K562 (cell line): ENCODE measurements around the gene SMAD7. TPM values are rescaled to one million over a fixed set of nuclear protein-coding genes. Genes with fewer than 3 reads are reported as not detected.
A peak's percentile ranks its signal among the peaks of the same experiment; 100 is the strongest.

Experiments
- ATF7 ChIP-seq: fragments of 450-650 bp; IDR thresholded peaks from 2 replicates; pipeline ENCODE4 v1.7.1; 2014; ENCODE audit warnings: mild to moderate bottlenecking, moderate library complexity
- CEBPG ChIP-seq, 3 experiments: fragments of 200-800 bp in 1 of 3; sonication (Bioruptor generic) in 1 of 3; sonication (generic) in 1 of 3; formaldehyde crosslinking in 1 of 3; IDR thresholded peaks in 2 of 3; conservative IDR thresholded peaks in 1 of 3; 2 replicates each; pipeline versions ENCODE4 v1.6.1 to v1.8.0; 2016 to 2022; ENCODE audit warnings: missing compliant biosample characterization in 2 of 3, missing genetic modification characterization in 2 of 3, mild to moderate bottlenecking in 1 of 3, missing genetic modification reagents in 1 of 3
- CHD1 ChIP-seq: fragments of 200-600 bp; sonication (generic); IDR thresholded peaks from one replicate; pipeline ENCODE4 v1.6.1; 2012; ENCODE audit warnings: mild to moderate bottlenecking, moderate library complexity, low read length, inconsistent platforms
- CLOCK ChIP-seq: fragments of 250-450 bp; sonication (Bioruptor Pico); IDR thresholded peaks from 2 replicates; pipeline ENCODE4 v1.4.0; 2020; ENCODE audit warnings: mild to moderate bottlenecking, moderate library complexity, borderline replicate concordance
- E2F8 ChIP-seq: fragments of 450-650 bp; IDR thresholded peaks from 2 replicates; pipeline ENCODE4 v1.7.1; 2018; ENCODE audit warnings: mild to moderate bottlenecking, low read depth; ENCODE audit not compliant: partially characterized antibody
- ELF4 ChIP-seq: fragments of 450-650 bp; formaldehyde crosslinking; IDR thresholded peaks from 2 replicates; pipeline ENCODE4 v1.4.0; 2022; ENCODE audit warnings: missing genetic modification characterization
- HDAC1 ChIP-seq, 2 experiments: fragments of 450-650 bp; IDR thresholded peaks; 2 replicates each; pipeline ENCODE4 v1.6.1; 2016 to 2017; ENCODE audit warnings: inconsistent platforms in 1 of 2, mild to moderate bottlenecking in 1 of 2, moderate library complexity in 1 of 2
- JUNB ChIP-seq: fragments of 450-650 bp; formaldehyde crosslinking; conservative IDR thresholded peaks from 2 replicates; pipeline ENCODE4 v1.4.0; 2020; ENCODE audit warnings: mild to moderate bottlenecking
- SNRNP70 ChIP-seq: fragments of 200-400 bp; formaldehyde crosslinking; optimal IDR thresholded peaks from 2 replicates; pipeline ENCODE3; 2017; ENCODE audit warnings: low read depth, low read length
- STAT6 ChIP-seq: sonication (generic); formaldehyde crosslinking; IDR thresholded peaks from 2 replicates; pipeline ENCODE4 v1.8.1; 2023; ENCODE audit warnings: mild to moderate bottlenecking, missing genetic modification reagents
- TAL1 ChIP-seq: fragments of 450-650 bp; IDR thresholded peaks from 2 replicates; pipeline ENCODE4 v1.6.1; 2016; ENCODE audit warnings: mild to moderate bottlenecking
- ZNF316 ChIP-seq: fragments of 450-650 bp; IDR thresholded peaks from 2 replicates; pipeline ENCODE4 v1.6.1; 2016
- ZNF695 ChIP-seq: fragments of 450-650 bp; formaldehyde crosslinking; IDR thresholded peaks from 2 replicates; pipeline ENCODE4 v1.4.0; 2020; ENCODE audit warnings: mild to moderate bottlenecking, moderate library complexity
- ZNF699 ChIP-seq: fragments of 250-450 bp; sonication (Bioruptor Pico); IDR thresholded peaks from 2 replicates; pipeline ENCODE4 v1.8.0; 2021; ENCODE audit warnings: mild to moderate bottlenecking, moderate library complexity; ENCODE audit not compliant: insufficient replicate concordance
- polyA plus RNA-seq, 8 experiments: library from polyadenylated mRNA; depleted of rRNA in 4 of 8; stranded (reverse) in 5 of 8; unstranded in 3 of 8; fragments of >200 nt; fragmentation: Nextera tagmentation in 2 of 8; fragmentation: Illumina TruSeq in 1 of 8; extraction: Ambion mirVana in 2 of 8; extraction: Trizol in 1 of 8; gene quantifications; 2 replicates each; pipeline versions ENCODE4 v1.2.1 to v1.2.3, GENCODE V29; 2011 to 2014; ENCODE audit warnings: inconsistent platforms in 1 of 8, missing spikeins in 1 of 8
- total RNA-seq, 7 experiments: library from RNA; depleted of rRNA in 6 of 7; stranded (reverse); fragments of >200 nt in 6 of 7; fragmentation: Illumina TruSeq in 2 of 7; extraction: Trizol in 2 of 7; gene quantifications; 2 replicates each; pipeline versions ENCODE4 v1.2.1 to v1.2.3, GENCODE V29; 2011 to 2021; ENCODE audit warnings: low replicate concordance in 1 of 7
- TF ChIP-seq, protein P1 (sequence below): sonication (generic); formaldehyde crosslinking; IDR thresholded peaks from 2 replicates; pipeline ENCODE4 v1.8.0; 2022; ENCODE audit warnings: missing genetic modification reagents, mild to moderate bottlenecking, moderate library complexity, borderline replicate concordance

Gene SMAD7
- total and polyA plus RNA-seq, 9 of the 15 experiments (the other 6 are each of a cell fraction or from before 2014, with no cell fraction given): 0.13 to 3.0 (median 1.6) TPM

- no peak for TF ChIP-seq STAT6 (CRISPR knock-in tag)
- no peak for TF ChIP-seq HDAC1 (IDR thresholded peaks at IDR 0.05)
- TF ChIP-seq TAL1: no peak
- TF ChIP-seq SNRNP70: no peak
- TF ChIP-seq, protein P1, sequence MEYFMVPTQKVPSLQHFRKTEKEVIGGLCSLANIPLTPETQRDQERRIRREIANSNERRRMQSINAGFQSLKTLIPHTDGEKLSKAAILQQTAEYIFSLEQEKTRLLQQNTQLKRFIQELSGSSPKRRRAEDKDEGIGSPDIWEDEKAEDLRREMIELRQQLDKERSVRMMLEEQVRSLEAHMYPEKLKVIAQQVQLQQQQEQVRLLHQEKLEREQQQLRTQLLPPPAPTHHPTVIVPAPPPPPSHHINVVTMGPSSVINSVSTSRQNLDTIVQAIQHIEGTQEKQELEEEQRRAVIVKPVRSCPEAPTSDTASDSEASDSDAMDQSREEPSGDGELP: peak; percentile 89
- TF ChIP-seq ZNF699: no peak
- TF ChIP-seq CHD1: no peak
- TF ChIP-seq ZNF316: no peak
- no peak for TF ChIP-seq ELF4 (CRISPR knock-in tag)
- TF ChIP-seq JUNB (CRISPR knock-in tag): no peak
- no peak for TF ChIP-seq ZNF695 (CRISPR knock-in tag)
- TF ChIP-seq CEBPG (CRISPR knock-in tag; IDR thresholded peaks at IDR 0.05): no peak
- 0 out of 4 replicates have a peak, but pooled peaks have one; percentile 16 to 18 for TF ChIP-seq CEBPG (tag; conservative IDR thresholded peaks at IDR 0.05 in 1 of 2, IDR thresholded peaks at IDR 0.05 in 1 of 2)
- no peak for TF ChIP-seq CLOCK
- TF ChIP-seq ATF7: peak; percentile 57
- no peak for TF ChIP-seq E2F8
These were observed 53.8 kb downstream of the SMAD7 start (continued) for GRCh38 chr18:48896875-48897511.
